Urothelium cell line (cell line): Measurements from ENCODE around the gene FOXP1.

Experiments
- DNase-seq: peaks from one replicate; pipeline ENCODE4 v3.0.0; 2011; ENCODE audit warnings: low spot score, mixed read lengths
- FAIRE-seq: peaks from 2 replicates; lab custom pipeline; 2011; peaks lifted over from hg19 to GRCh38; lab: Jason Lieb, UNC

FOXP1 gene

DNA sequence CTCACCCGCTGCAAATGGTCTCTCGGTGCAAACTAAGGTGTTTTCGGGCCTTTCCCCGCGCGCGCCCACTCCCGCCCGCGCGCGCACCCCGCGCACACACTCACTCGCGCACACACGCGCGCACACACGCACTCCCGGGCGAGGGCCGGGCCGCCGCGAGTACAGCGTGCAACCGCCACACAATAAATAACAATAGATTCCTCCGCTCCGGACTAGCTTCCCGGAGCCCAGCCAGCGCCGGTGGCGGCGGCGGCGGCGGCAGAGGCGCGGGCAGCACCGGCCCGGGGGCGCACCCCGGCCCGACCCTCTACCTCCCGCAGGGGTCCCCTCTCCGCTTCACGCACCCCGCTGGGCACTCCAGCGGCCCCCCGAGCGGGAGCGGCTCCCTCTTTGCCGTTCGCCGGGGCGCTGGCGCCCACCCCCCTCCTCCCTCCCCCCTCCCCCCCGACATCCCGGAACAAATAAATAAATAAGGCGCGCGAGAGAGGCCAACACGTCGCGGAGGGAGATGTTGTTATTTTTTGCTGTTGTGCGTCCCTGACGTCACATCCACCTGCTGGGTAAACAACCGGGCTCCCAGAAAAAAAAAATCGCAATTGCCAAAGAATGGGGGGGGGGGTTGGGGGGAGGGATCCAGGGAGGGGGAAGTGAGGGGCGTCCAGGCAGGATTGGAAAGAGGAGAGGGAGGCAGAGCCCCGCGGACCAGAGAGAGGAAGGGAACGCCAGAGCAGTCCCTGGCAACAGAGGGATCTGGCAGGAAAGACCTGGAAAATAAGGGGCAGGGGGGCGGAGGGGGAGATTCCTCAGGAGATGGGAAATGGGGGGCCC lies at the start of gene FOXP1:
Gene FOXP1 (minus strand): TSS at position 163 of the 828 bp plus-strand sequence. CDS start 385,347 bp downstream, outside the sequence.
- DNase-seq (peak; percentile 70), FAIRE-seq (peak; percentile 65)

DNA sequence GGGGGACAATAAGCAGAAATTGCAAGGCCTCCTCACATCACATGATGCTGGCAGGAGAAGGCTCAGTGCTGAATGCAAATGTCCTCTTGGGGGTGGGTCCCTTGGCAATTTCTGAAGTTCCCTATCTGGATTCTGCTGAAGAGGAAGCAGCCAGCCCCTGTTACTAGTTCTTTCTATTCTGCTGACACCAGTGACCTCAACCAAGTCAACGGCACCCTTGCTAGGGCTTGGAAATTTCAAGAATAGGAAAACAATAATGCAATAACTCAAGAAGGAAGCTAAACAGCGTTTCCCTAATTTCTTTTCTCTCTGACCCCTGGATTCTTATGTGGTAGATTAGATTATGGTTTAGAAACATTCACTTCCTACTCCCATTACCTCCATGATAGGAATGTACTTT lies 46.2 kb upstream of the FOXP1 start:
- FAIRE-seq (no peak), DNase-seq (no peak)

- DNase-seq (no peak), FAIRE-seq (no peak)
Observed at GRCh38 chr3:71629289-71629688, 45.8 kb upstream of the FOXP1 start.

DNA sequence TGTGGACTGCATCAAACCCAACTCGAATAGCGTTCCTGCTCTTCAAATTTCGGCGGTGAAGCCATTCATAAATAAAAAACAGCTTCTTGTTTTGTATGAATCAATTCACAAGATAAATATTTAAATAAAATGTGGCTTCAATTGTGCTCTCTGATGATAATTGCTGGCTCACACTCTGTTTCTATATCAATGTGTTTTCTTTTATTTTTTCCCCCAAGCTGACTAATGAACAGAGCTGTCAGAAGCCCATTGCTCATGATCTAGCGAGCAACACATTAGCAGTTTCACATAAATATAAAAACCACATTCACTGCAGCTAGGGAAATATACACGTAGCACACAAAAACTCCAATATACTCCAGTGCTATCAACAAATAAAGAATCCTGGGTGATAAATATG lies 45.0 kb upstream of the FOXP1 start:
- DNase-seq (no peak), FAIRE-seq (no peak)

DNA sequence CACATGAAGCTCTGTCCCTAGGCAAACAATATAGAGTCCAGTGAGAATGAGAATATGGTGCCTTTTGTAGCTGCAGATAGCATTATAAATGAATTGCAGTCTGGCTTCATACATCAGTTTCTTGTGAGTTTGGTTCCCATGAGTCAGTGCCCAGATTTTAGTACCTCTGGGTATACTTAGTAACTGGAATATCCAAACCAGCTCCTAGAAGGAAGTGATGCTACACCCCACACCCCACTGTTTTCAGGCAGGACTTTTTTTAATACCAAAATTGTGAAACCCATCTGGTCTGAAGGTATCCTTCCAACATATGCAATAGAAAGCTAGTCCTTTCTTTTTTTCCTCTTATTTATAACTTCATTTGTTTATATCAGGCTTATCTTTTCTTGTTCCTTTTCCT lies 42.1 kb upstream of the FOXP1 start:
- DNase-seq: no peak

GRCh38 chr3:71621825-71622537 lies 38.5 kb upstream of the FOXP1 start:
- no peak for DNase-seq
- FAIRE-seq: no peak

More for the DNA sequence above, 42.1 kb upstream of the FOXP1 start:
- no peak for FAIRE-seq

GRCh38 chr3:71618538-71618937 lies 35.0 kb upstream of the FOXP1 start:
- DNase-seq: no peak
- FAIRE-seq: no peak

DNA sequence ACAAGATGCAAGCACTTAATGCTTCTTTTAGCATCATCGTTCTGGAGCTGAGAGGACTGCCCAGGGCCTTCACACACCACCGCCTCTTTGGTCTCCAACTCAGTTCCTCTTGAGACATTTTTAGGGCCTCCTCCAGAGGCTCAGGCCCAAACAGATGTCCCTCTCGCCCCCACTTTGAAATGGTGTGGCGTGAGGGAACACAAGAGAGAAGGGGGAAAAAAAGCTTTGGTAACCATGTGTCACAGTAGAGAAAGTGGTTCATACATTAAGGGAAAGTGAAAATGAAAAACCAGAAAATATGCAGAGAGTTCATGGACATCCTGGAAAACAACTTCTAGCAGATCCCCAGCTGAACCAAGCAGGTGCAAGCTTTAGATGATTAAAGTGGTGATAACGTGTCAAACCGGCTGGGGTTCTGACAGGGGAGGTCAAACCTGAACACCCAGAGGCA lies 33.1 kb upstream of the FOXP1 start:
- FAIRE-seq (no peak), DNase-seq (no peak)

GRCh38 chr3:71614869-71615268 lies 31.3 kb upstream of the FOXP1 start:
- FAIRE-seq (no peak), DNase-seq (no peak)

- no peak for DNase-seq
- FAIRE-seq: no peak
Observed at GRCh38 chr3:71614426-71614825, 30.9 kb upstream of the FOXP1 start.

DNA sequence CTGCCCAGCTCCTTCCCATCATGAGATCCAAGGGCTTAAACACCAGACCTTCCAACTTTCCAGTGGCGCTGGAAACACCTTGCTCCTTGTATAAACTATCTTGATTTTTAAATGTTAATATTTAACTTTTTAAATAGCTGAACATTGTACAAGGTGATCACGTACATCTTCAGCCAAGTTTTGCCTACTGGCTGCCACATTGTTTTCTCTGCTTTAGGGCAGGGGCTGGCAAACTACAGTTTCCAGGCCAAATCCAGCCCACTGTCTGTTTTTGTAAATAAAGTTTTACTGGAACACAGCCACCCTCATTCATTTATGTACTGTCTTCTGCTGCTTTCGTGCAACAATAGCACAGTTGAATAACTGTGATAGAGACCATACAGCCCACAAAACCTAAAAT lies 27.6 kb upstream of the FOXP1 start:
- FAIRE-seq (no peak), DNase-seq (no peak)

DNA sequence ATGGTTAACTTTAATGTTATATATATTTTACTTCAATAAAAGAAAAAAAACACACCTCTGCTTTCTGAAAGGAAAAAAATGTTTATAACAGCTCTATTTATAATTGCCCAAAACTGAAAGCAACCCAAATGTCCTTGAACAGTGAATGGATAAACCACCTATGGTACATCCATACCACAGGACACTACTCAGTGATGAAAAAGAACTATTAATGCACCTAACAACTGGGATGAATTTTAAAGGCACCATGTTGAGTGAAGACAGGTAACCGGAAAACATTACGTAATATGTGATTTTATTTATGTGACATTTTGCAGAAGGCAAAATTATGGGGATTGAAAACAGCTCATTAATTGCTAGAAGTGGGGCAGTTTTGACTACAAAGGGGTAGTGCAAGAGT lies 23.8 kb upstream of the FOXP1 start:
- FAIRE-seq (no peak), DNase-seq (no peak)

GRCh38 chr3:71606582-71606981 lies 23.1 kb upstream of the FOXP1 start:
- DNase-seq (no peak), FAIRE-seq (no peak)

GRCh38 chr3:71602256-71602655 lies 18.7 kb upstream of the FOXP1 start:
- FAIRE-seq: no peak

GRCh38 chr3:71601811-71602210 lies 18.3 kb upstream of the FOXP1 start:
- FAIRE-seq: peak; percentile 9
- DNase-seq: peak; percentile 46

More at GRCh38 chr3:71602256-71602655, 18.7 kb upstream of the FOXP1 start:
- peak; percentile 9 for DNase-seq

DNA sequence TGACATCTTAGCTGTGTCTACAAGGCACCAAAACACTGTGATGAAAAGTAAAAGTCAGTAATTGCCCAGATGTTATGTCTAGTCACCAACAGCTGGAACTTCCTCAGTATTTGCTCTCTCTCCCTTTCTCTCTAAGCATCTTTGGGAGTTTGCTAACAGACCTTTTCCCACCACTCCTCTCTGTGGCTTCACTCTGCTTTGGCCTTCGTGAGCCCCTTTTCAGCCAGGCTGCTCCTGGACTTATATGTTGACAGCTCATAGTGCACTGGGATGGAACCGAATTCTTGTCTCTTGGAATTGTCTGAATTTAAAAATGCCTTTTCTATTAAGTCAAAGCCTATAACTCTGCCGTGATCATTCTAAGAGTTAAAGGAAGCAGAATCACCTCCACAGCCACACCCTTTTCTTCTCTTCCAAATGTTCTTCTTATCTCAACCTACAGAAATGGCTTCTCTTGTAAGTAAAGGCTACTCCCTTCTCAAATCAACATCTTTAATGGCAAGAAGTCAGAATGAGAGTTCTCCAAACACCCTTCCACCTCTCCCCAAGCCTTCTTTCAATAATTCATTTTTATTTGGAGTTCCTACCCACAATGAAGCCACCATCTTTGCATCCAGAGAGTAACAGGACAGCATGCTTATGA lies 17.2 kb upstream of the FOXP1 start:
- no peak for FAIRE-seq
- no peak for DNase-seq

DNA sequence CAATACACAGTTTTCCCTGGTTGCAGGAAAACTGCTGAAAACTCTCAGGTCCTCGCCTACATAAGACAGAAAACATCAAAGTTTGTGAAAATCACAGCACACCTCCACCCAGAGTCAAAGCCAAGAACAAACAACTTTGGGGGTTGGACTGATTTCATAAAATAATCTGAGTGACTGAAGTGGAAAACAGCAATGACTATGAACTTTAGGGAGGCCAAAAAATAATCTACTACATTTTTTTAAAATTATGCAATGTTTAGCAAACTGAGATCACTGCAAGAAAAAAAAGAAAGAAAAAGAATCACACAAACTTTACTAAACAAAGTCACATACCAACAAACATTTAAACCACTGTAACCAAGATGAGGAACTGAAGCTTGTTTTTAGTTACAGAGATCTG lies 15.9 kb upstream of the FOXP1 start:
- FAIRE-seq (no peak), DNase-seq (no peak)

- DNase-seq (no peak), FAIRE-seq (no peak)
Observed at GRCh38 chr3:71598292-71598691, 14.8 kb upstream of the FOXP1 start.

DNA sequence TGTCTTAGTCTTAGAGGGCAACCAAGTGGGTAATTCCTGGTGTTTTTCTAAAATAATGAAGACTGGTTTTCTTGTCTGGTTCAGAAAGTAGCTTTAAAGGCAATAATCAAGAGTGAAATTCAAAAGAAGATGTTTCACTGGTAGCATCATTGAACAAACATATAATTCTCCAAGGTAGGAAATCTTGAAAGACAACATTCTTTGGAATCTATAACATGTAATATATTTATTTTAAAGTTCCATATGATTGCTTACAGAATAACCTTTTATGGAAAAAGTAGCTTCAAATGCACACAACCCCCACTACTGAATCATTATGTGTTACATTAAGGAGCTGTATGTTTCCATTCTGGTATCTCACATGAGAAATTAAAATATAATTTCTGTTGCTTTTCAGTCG lies 13.8 kb upstream of the FOXP1 start:
- no peak for FAIRE-seq
- no peak for DNase-seq

DNA sequence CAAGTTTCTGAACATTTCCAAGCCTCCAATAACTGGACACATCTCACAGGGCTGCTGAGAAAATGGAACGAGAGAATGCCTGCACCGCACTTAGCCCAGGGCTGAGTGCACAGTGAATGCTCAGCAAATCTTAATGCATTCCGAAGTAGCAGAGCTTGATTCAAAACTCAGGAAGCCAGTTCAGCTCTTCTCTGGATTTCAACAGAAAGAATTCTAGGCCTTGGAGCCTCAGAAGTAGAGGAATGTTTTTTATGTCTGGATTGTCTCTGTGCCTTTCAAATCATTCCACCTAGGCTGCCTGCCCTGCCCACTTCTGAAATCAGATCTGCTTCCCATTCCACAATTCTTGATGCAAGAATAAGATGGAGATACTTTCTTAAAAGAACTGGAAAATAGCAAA lies 9.6 kb upstream of the FOXP1 start:
- DNase-seq (no peak), FAIRE-seq (no peak)

- no peak for FAIRE-seq
- no peak for DNase-seq
Observed at GRCh38 chr3:71591101-71591500, 7.6 kb upstream of the FOXP1 start.

GRCh38 chr3:71589132-71589531 lies 5.6 kb upstream of the FOXP1 start:
- FAIRE-seq (no peak), DNase-seq (no peak)
